Prostate gland (tissue), 2 donors: ENCODE results near the gene UGT1A6. TPM values are rescaled to one million over a fixed set of nuclear protein-coding genes. Genes with fewer than 3 reads are reported as not detected.

Experiments
- DNase-seq: peaks from one replicate; pipeline ENCODE4 v3.0.0-alpha.2; 2019; ENCODE audit warnings: low spot score
- H3K27ac ChIP-seq, 2 donors: fragments of 200-600 bp; sonication (generic); 2 replicates each; pipeline ENCODE4 v1.5.1; 2017 to 2019
- H3K27me3 ChIP-seq: fragments of 200-600 bp; sonication (generic); replicated peaks from 2 replicates; pipeline ENCODE4 v1.5.1; 2019; ENCODE audit not compliant: insufficient read depth
- H3K36me3 ChIP-seq, 2 donors: fragments of 200-600 bp; sonication (generic); 1 replicate in 1 of 2; 2 replicates in 1 of 2; pipeline versions ENCODE4 v1.5.1 to v1.8.1; 2017 to 2019
- H3K4me1 ChIP-seq: fragments of 200-600 bp; sonication (generic); replicated peaks from 2 replicates; pipeline ENCODE4 v1.5.1; 2019
- H3K4me3 ChIP-seq, 2 donors: fragments of 200-600 bp; sonication (generic); 2 replicates each; pipeline ENCODE4 v1.5.1; 2017 to 2019
- H3K9me3 ChIP-seq: fragments of 200-600 bp; sonication (generic); 2 replicates; pipeline ENCODE4 v1.5.1; 2017
- CTCF ChIP-seq, 4 experiments: fragments of 200-600 bp in 2 of 4; fragments of 450-650 bp in 2 of 4; sonication (generic) in 2 of 4; IDR thresholded peaks; 1 replicate in 3 of 4; 2 replicates in 1 of 4; pipeline ENCODE4 v1.5.1; 2016 to 2019; ENCODE audit warnings: antibody characterized with exemption in 4 of 4, mild to moderate bottlenecking in 2 of 4, moderate library complexity in 2 of 4
- POLR2A ChIP-seq: fragments of 450-650 bp; IDR thresholded peaks from one replicate; pipeline ENCODE4 v1.6.1; 2016; ENCODE audit warnings: antibody characterized with exemption, mild to moderate bottlenecking
- POLR2AphosphoS5 ChIP-seq: sonication (generic); formaldehyde crosslinking; IDR thresholded peaks from one replicate; pipeline ENCODE4 v1.6.1; 2017; ENCODE audit warnings: antibody characterized with exemption
- WGBS: methylation state at CpG from one replicate; pipeline ENCODE4 v1.1.5; 2018; 5-methylcytosine and 5-hydroxymethylcytosine counted together
- intact Hi-C: fragments of 100-400 bp; cut with DNase I; formaldehyde crosslinking; loops from one replicate; pipeline ENCODE4 v1.14.2; 2022
- total RNA-seq, 2 donors: library from RNA; depleted of rRNA; stranded (reverse); fragments of >200 nt; gene quantifications; one replicate each; pipeline ENCODE4 v1.1.0, GENCODE V29; 2016

The UGT1A6 gene
- total RNA-seq, 2 donors from 2014 or later, result 0.85 to 6.6 TPM

- intact Hi-C loops, result no loop called here
- WGBS, result 77% methylated on average over 3 of the region's 3 CpGs
- no peak overlapping the region for H3K4me3 ChIP-seq
- H3K27ac ChIP-seq, result no peak overlapping the region
- TF ChIP-seq CTCF (IDR thresholded peaks at IDR 0.05), result no peak
- TF ChIP-seq POLR2AphosphoS5, result no peak
- no peak for TF ChIP-seq POLR2A
- no peaks in the 10 kb centered on the region for H3K36me3 ChIP-seq
- H3K27me3 ChIP-seq, result no peaks in the 10 kb centered on the region
- DNase-seq, result no peak
- H3K4me1 ChIP-seq, result no peaks in the 10 kb centered on the region
- no peaks in the 10 kb centered on the region for H3K9me3 ChIP-seq
Observed at GRCh38 chr2:233813236-233814055, 120.8 kb downstream of the UGT1A6 start.

GRCh38 chr2:233814056-233814835 lies 121.6 kb downstream of the UGT1A6 start:
- DNase-seq, result no peak
- H3K36me3 ChIP-seq, result no peaks in the 10 kb centered on the region
- H3K27ac ChIP-seq, result no peak overlapping the region
- no peak overlapping the region for H3K4me3 ChIP-seq
- H3K9me3 ChIP-seq, result no peaks in the 10 kb centered on the region
- 36% methylated on average over 2 of the region's 2 CpGs for WGBS
- H3K4me1 ChIP-seq, result no peaks in the 10 kb centered on the region
- no peak for TF ChIP-seq CTCF (IDR thresholded peaks at IDR 0.05)
- no peak for TF ChIP-seq POLR2A
- TF ChIP-seq POLR2AphosphoS5, result no peak
- H3K27me3 ChIP-seq, result no peaks in the 10 kb centered on the region
- intact Hi-C loops, result no loop called here

- no peak overlapping the region for H3K4me3 ChIP-seq
- H3K9me3 ChIP-seq, result no peaks in the 10 kb centered on the region
- WGBS, result 77% methylated on average over 6 of the region's 6 CpGs
- no peak overlapping the region for H3K27ac ChIP-seq
- H3K4me1 ChIP-seq, result no peaks in the 10 kb centered on the region
- no peaks in the 10 kb centered on the region for H3K27me3 ChIP-seq
- TF ChIP-seq CTCF (IDR thresholded peaks at IDR 0.05), result no peak
- TF ChIP-seq POLR2A, result no peak
- TF ChIP-seq POLR2AphosphoS5, result no peak
- intact Hi-C loops, result no loop called here
- no peaks in the 10 kb centered on the region for H3K36me3 ChIP-seq
- no peak for DNase-seq
Observed at GRCh38 chr2:233815861-233816260, 123.2 kb downstream of the UGT1A6 start.

- no peaks in the 10 kb centered on the region for H3K4me1 ChIP-seq
- no peak for DNase-seq
- H3K27ac ChIP-seq, result no peak overlapping the region
- no peaks in the 10 kb centered on the region for H3K27me3 ChIP-seq
- H3K36me3 ChIP-seq, result no peaks in the 10 kb centered on the region
- intact Hi-C loops, result no loop called here
- no peak overlapping the region for H3K4me3 ChIP-seq
- TF ChIP-seq POLR2A (no peak), CTCF (IDR thresholded peaks at IDR 0.05) (no peak), POLR2AphosphoS5 (no peak)
- H3K9me3 ChIP-seq, result no peaks in the 10 kb centered on the region
- 33% methylated on average over 2 of the region's 2 CpGs for WGBS
Observed at GRCh38 chr2:233816334-233816733, 123.6 kb downstream of the UGT1A6 start.
